NCI-H2081 (cell line): ENCODE results near the gene SPEN.

ENCODE experiments used
- DNase-seq, 2 experiments: peaks; one replicate each; lab custom pipeline; 2025; lab: John Stamatoyannopoulos, UW

Gene SPEN

GRCh38 chr1:15947382-15948090 is 100.0 kb downstream of the SPEN start:
- DNase-seq, result no peak

DNA sequence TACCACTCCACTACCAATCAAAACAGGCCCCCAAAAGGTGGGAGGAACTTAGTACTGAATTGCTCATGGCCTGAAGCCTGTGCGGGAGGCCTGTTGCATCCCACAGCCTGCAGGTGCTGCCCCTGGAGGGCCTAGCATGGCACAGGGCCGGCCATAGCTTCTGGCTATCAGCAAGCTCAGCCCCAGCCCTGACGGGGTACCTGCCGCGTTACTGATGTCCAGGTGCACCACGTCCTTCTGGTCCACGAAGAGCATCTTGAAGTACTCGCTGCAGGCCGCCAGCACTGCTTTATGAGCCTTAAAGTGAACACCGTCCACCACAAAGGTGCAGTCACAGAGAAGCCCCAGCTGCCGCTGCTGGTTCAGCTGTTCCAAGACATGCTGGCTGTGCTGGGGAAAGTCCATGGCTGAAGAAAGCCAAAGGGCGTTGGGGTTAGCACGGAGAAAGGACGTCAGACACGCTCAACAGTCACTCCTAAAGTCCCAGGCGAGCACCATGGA is 100.6 kb downstream of the SPEN start:
- no peak for DNase-seq

- DNase-seq, result no peak
Measured at GRCh38 chr1:15948595-15949452, 101.3 kb downstream of the SPEN start.

DNA sequence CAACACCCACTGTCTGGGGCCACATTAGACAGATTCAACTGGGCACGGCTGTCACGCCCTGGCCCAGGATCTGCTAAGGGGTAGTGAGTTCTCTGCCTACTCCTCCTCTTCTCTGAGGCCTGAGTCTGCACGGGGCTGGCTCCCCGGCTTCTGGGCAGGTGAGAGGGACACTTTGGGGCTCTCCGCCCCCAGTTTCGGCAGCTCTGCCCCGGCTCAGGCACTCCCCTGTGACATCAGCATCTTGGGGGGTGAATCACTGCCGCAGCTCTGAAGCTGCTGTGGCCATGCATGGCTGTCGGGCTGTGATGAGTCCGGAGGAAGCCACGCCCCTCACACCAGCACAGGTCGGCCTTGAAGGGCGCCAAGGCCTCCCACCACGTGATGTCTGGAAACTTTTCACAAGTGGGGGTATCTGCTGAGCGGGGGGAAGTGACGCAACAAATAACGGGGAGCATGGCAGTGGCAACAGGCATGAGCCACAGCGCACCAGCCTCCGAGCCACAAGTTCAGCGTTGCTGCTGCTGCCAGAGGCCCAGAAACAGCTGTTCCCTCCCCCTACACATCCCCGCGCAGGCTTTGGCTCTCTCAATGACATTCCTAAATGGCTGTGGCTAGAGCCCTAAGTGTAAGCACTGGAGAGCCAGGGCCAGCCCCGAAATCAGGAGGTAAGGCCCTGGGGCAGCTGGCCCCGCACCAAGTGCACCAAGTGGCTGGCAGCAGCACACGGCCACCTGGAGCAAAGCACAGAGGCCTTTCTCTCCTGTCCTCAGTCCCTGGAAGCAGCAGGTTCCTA is 102.1 kb downstream of the SPEN start:
- DNase-seq, result no peak

- no peak for DNase-seq
Measured at GRCh38 chr1:15950302-15950701, 102.8 kb downstream of the SPEN start.

DNA sequence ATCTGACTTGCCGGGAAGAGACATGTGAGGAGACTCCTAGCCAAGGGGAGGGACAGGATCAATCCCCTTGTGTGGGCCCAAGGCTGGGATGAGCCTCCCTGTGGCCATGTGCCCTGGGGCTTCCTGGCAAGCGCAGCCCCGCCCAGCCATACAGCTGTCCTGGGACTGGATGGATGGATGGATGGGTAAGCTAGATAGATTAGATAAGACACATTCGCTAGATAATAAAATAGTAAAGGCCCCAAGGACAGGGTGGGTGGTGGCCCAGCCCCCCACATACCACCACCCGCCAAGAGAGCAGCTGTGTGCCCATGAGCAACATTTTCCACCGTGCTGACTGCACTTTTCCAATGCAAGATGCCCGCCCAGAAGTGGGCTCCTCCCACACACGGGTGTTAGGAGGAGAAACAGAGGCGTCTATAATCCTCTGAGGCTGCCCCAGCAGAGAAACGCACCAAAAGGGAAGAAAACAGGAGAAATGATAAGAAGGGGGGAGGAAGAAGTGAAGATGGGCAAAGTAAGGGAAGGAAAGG is 103.3 kb downstream of the SPEN start:
- no peak for DNase-seq

GRCh38 chr1:15951341-15952153 is 104.0 kb downstream of the SPEN start:
- DNase-seq, result no peak

GRCh38 chr1:15952317-15953258 is 105.1 kb downstream of the SPEN start:
- no peak for DNase-seq

DNA sequence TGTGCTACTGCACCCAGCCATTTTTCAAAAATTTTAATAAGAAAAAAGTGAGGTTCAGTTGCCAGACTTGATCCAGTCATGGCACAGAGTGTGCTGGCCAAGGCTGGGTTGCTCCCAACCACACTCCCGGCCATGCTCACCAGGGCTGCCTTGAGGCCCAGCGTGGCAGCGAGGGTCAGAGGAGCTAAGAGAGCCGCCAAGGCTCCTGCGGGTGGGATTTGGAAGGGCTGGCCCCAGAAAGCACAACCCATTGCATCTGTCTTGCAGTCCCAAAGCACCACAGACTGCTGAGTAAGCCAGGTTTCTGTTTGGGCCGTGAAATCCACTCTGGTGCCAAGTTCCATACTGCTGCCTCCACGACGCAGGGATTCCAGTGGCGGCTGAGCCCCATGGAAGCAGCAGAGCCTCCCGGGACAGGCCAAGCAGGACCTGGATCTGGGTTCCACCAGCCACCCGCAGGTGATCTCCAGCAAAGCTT is 105.8 kb downstream of the SPEN start:
- peak; percentile 21 to 67 for DNase-seq

GRCh38 chr1:15953791-15954241 is 106.3 kb downstream of the SPEN start:
- peak; percentile 90 to 99 for DNase-seq

GRCh38 chr1:15954316-15954715 is 106.8 kb downstream of the SPEN start:
- no peak for DNase-seq

DNA sequence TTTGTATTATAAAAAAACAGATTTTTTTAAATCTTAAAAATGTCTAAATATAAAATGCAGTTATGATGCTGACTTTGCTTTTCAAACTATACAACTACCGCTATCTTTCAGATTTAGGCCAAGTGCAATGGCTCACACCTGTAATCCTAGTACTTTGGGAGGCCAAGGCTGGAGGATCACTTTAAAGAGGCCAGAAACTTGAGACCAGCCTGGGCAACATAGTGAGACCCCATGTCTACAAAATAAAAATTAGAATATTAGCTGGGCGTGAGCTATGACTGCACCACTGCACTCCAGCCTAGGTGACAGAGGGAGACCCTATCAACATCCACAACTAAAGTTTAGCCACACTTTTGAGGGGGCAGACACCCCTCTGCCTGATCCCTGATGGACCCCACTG is 108.0 kb downstream of the SPEN start:
- no peak for DNase-seq

- DNase-seq, result no peak
Measured at GRCh38 chr1:15956150-15956549, 108.6 kb downstream of the SPEN start.

GRCh38 chr1:15957221-15958095 is 110.0 kb downstream of the SPEN start:
- DNase-seq, result no peak

GRCh38 chr1:15958111-15958510 is 110.6 kb downstream of the SPEN start:
- DNase-seq, result no peak

GRCh38 chr1:15958793-15959192 is 111.3 kb downstream of the SPEN start:
- DNase-seq, result no peak

- no peak for DNase-seq
Measured at GRCh38 chr1:15959424-15959823, 111.9 kb downstream of the SPEN start.

DNA sequence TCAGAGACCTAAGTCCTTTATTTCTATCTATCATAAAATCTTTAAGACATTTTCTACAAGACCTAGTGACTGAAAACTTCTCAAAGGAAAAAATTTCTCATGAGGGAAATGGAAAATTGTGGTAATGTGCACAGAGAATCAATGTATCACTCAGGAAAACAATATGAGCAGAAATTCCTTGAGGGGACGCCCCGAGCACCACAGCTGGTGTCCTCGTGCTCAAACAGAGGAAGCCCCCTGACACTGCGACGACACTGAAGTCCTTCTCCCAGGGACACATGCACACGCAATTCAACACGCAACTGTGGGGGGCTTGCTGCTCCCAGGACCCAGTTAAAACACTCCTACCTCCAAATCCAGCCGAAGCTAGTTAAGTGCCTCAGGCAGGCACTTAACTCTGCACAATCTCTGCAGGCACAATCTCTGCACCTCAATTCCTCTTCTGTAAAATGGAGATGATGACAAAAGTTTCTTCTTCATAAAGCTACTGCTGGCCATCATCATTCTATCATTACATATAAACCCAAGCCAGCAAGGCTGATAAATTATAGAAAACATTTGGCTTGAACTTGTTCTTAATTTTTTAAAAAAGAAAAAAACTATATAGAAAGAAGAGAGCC is 112.4 kb downstream of the SPEN start:
- DNase-seq, result no peak
